ENCODE measurements around the gene ENTR1. TPM values are rescaled to one million over a fixed set of nuclear protein-coding genes. Genes with fewer than 3 reads are reported as not detected.

The ENTR1 gene
- total RNA-seq, 2 donors from 2014 or later, result 25.3 to 43.1 TPM

- Histone ChIP-seq H3K4me3 (no peak overlapping the region), H3K27ac (no peak overlapping the region), H3K36me3 (peaks cover 83% of the 10 kb centered on the region), H3K4me1 (ENCODE audit: control insufficient read depth in 1 of 2, low read depth in 2 of 2) (no peaks in the 10 kb centered on the region), H3K27me3 (replicated peaks; ENCODE audit: insufficient read depth) (no peaks in the 10 kb centered on the region), H3K9me3 (no peaks in the 10 kb centered on the region)
- no peak for TF ChIP-seq CTCF (IDR thresholded peaks at IDR 0.05)
- DNase-seq (ENCODE audit: low spot score) (no peak), ATAC-seq (ENCODE audit: insufficient number of reproducible peaks, low FRiP score, low read depth) (no peak)
These were observed 43.8 kb upstream of the ENTR1 start for GRCh38 chr9:136454026-136454796.

GRCh38 chr9:136453326-136453725 is 42.9 kb upstream of the ENTR1 start:
- Histone ChIP-seq H3K27me3 (replicated peaks; ENCODE audit: insufficient read depth) (no peaks in the 10 kb centered on the region), H3K4me1 (ENCODE audit: control insufficient read depth in 1 of 2, low read depth in 2 of 2) (no peaks in the 10 kb centered on the region), H3K4me3 (no peak overlapping the region), H3K27ac (no peak overlapping the region), H3K9me3 (no peaks in the 10 kb centered on the region), H3K36me3 (peaks cover 82% of the 10 kb centered on the region)
- no peak for TF ChIP-seq CTCF (IDR thresholded peaks at IDR 0.05)
- DNase-seq (ENCODE audit: low spot score) (no peak), ATAC-seq (ENCODE audit: insufficient number of reproducible peaks, low FRiP score, low read depth) (no peak)

- H3K36me3 ChIP-seq, result peaks cover 83% of the 10 kb centered on the region
- H3K27ac ChIP-seq, result no peak overlapping the region
- no peaks in the 10 kb centered on the region for H3K27me3 ChIP-seq (replicated peaks; ENCODE audit: insufficient read depth)
- no peak overlapping the region for H3K4me3 ChIP-seq
- DNase-seq (ENCODE audit: low spot score) (no peak), ATAC-seq (ENCODE audit: insufficient number of reproducible peaks, low FRiP score, low read depth) (peak; percentile 21)
- TF ChIP-seq CTCF (IDR thresholded peaks at IDR 0.05), result no peak
- H3K9me3 ChIP-seq, result no peaks in the 10 kb centered on the region
- H3K4me1 ChIP-seq (ENCODE audit: control insufficient read depth in 1 of 2, low read depth in 2 of 2), result no peaks in the 10 kb centered on the region
These were observed 40.9 kb upstream of the ENTR1 start for GRCh38 chr9:136451221-136451877.

- no peaks in the 10 kb centered on the region for H3K27me3 ChIP-seq (replicated peaks; ENCODE audit: insufficient read depth)
- no peak for TF ChIP-seq CTCF (IDR thresholded peaks at IDR 0.05)
- H3K4me1 ChIP-seq (ENCODE audit: control insufficient read depth in 1 of 2, low read depth in 2 of 2), result no peaks in the 10 kb centered on the region
- DNase-seq (ENCODE audit: low spot score), result no peak
- peaks cover 70% of the 10 kb centered on the region for H3K36me3 ChIP-seq
- H3K9me3 ChIP-seq, result no peaks in the 10 kb centered on the region
- no peak overlapping the region for H3K4me3 ChIP-seq
- ATAC-seq (ENCODE audit: insufficient number of reproducible peaks, low FRiP score, low read depth), result no peak
- H3K27ac ChIP-seq, result no peak overlapping the region
These were observed 38.2 kb upstream of the ENTR1 start for GRCh38 chr9:136448655-136449054.

GRCh38 chr9:136447173-136447778 is 36.9 kb upstream of the ENTR1 start:
- Histone ChIP-seq H3K9me3 (no peaks in the 10 kb centered on the region), H3K4me1 (ENCODE audit: control insufficient read depth in 1 of 2, low read depth in 2 of 2) (no peaks in the 10 kb centered on the region), H3K4me3 (no peak overlapping the region), H3K36me3 (peaks cover 75% of the 10 kb centered on the region), H3K27me3 (replicated peaks; ENCODE audit: insufficient read depth) (no peaks in the 10 kb centered on the region), H3K27ac (no peak overlapping the region)
- ATAC-seq (ENCODE audit: insufficient number of reproducible peaks, low FRiP score, low read depth) (no peak), DNase-seq (ENCODE audit: low spot score) (no peak)
- no peak for TF ChIP-seq CTCF (IDR thresholded peaks at IDR 0.05)

Measured in thoracic aorta (tissue), 2 donors.